ENCODE measurements around the gene FAM234A.

FAM234A gene

DNA sequence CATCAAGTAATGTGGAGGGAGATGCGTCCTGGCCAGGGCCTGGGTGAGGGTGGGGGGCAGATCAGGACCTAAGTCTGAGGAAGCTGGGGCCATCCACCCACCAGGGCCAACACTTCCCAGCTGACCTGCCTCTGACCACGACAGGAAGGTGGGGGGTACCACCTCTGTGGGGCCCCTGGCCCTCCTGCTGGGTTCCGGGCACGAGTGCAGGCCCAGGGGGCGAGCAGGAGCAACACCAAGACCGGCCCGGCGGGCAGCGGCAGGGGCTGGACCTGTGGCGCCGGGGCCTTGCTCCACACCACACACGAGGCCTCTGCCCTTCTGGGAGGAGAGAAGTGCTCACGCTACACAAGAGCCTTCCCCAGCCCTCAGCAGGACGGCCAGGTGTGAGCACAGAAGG is 61.7 kb downstream of the FAM234A start:
- TF ChIP-seq, protein P1, sequence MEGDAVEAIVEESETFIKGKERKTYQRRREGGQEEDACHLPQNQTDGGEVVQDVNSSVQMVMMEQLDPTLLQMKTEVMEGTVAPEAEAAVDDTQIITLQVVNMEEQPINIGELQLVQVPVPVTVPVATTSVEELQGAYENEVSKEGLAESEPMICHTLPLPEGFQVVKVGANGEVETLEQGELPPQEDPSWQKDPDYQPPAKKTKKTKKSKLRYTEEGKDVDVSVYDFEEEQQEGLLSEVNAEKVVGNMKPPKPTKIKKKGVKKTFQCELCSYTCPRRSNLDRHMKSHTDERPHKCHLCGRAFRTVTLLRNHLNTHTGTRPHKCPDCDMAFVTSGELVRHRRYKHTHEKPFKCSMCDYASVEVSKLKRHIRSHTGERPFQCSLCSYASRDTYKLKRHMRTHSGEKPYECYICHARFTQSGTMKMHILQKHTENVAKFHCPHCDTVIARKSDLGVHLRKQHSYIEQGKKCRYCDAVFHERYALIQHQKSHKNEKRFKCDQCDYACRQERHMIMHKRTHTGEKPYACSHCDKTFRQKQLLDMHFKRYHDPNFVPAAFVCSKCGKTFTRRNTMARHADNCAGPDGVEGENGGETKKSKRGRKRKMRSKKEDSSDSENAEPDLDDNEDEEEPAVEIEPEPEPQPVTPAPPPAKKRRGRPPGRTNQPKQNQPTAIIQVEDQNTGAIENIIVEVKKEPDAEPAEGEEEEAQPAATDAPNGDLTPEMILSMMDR (IDR thresholded peaks at IDR 0.05): no peak
- DNase-seq (ENCODE audit: low spot score): no peak
- H3K4me3 ChIP-seq: no peak overlapping the region
- no peak overlapping the region for H3K27ac ChIP-seq

- no peak for DNase-seq (ENCODE audit: low spot score)
- TF ChIP-seq, protein P1 (IDR thresholded peaks at IDR 0.05): no peak
- no peak overlapping the region for H3K4me3 ChIP-seq
- no peak overlapping the region for H3K27ac ChIP-seq
These were observed 62.3 kb downstream of the FAM234A start for GRCh38 chr16:296806-297510.

GRCh38 chr16:297832-298231 is 63.2 kb downstream of the FAM234A start:
- H3K4me3 ChIP-seq: no peak overlapping the region
- TF ChIP-seq, protein P1 (IDR thresholded peaks at IDR 0.05): no peak
- DNase-seq (ENCODE audit: low spot score): no peak
- no peak overlapping the region for H3K27ac ChIP-seq

- H3K4me3 ChIP-seq: no peak overlapping the region
- TF ChIP-seq, protein P1 (IDR thresholded peaks at IDR 0.05): no peak
- no peak for DNase-seq (ENCODE audit: low spot score)
- no peak overlapping the region for H3K27ac ChIP-seq
These were observed 66.6 kb downstream of the FAM234A start for GRCh38 chr16:301235-301634.

- no peak for DNase-seq (ENCODE audit: low spot score)
- H3K4me3 ChIP-seq: no peak overlapping the region
- H3K27ac ChIP-seq: no peak overlapping the region
- TF ChIP-seq, protein P1 (IDR thresholded peaks at IDR 0.05): no peak
These were observed 67.3 kb downstream of the FAM234A start for GRCh38 chr16:301950-302349.

GRCh38 chr16:303760-304505 is 69.3 kb downstream of the FAM234A start:
- Histone ChIP-seq H3K4me3 (no peak overlapping the region), H3K27ac (no peak overlapping the region)
- DNase-seq (ENCODE audit: low spot score): no peak
- TF ChIP-seq, protein P1 (IDR thresholded peaks at IDR 0.05): no peak

Measured in coronary artery (tissue), 2 donors.